GM12873 (cell line): ENCODE results near the gene RELT.

Experiments
- TF ChIP-seq, protein P1 (sequence below): IDR thresholded peaks from 2 replicates; pipeline ENCODE4 v1.5.1; 2012; ENCODE audit warnings: low read depth, mild to moderate bottlenecking, moderate library complexity, low read length, control low read depth; ENCODE audit not compliant: insufficient read depth; ENCODE audit errors: missing control alignments

RELT gene

DNA sequence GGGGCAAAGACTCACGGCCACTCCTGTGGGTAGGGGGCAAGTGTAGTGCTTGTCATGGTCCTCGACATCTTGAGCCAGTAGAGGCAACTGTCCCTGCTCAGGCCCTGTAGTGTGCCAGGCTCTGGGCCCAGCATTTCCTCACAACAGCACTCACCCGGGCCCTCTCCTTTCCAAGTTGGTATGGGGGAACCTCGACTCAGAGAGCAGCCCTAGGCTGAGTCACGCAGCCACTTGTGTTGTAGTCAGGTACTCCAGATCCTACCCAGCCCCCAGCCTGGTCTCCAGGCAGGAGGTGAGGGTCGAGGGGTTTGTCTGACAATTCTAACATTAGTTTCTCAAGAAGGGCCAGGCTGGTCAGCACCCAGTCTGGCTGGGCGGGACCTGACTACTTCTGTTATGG, 4.1 kb downstream of the RELT start:
- TF ChIP-seq, protein P1, sequence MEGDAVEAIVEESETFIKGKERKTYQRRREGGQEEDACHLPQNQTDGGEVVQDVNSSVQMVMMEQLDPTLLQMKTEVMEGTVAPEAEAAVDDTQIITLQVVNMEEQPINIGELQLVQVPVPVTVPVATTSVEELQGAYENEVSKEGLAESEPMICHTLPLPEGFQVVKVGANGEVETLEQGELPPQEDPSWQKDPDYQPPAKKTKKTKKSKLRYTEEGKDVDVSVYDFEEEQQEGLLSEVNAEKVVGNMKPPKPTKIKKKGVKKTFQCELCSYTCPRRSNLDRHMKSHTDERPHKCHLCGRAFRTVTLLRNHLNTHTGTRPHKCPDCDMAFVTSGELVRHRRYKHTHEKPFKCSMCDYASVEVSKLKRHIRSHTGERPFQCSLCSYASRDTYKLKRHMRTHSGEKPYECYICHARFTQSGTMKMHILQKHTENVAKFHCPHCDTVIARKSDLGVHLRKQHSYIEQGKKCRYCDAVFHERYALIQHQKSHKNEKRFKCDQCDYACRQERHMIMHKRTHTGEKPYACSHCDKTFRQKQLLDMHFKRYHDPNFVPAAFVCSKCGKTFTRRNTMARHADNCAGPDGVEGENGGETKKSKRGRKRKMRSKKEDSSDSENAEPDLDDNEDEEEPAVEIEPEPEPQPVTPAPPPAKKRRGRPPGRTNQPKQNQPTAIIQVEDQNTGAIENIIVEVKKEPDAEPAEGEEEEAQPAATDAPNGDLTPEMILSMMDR: no peak

DNA sequence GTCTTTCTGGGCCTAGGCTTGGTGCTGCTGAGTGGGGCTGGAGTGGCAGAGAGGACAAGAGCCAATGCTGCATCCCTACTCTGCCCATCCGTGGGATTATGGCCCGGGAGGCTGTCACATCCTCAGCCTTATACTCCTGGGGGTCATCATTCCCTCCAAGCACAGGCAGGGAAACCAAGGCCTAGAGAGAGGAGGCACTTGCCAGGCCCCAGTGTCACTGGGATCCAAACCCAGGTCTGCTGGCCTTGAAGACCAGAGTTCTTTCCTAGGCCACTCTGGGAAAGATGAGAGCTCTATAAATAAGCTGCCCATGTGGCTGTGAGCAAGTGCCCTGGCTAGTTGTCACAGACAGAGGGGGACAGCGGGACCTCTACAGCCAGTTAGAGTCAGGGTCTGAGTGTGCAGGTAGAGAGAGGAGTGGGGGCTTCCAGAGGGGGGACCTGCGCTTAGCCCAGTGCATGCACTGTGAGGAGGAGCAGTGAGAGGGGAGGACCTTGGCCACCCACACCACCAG, 4.8 kb downstream of the RELT start:
- TF ChIP-seq, protein P1: no peak

DNA sequence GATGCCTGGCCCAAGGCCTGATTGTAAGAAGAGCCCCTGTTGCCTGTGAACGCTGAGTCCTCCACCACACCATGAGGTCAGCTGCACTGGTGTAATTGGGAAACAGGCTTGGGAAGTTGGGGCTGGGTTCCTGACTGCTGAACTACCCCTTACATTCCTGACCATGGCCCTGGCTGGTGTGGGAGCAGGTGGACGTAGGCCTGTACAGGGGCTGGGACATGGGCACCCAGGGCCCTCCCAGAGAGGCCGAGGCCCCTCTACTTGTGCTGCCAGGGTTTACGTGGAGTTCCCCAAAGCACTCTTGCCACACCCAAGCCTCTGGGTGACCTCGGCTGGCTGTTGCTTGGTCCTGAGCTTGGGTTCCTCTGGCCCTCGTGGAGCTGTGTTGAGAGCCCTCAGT, 5.4 kb downstream of the RELT start:
- TF ChIP-seq, protein P1: no peak

DNA sequence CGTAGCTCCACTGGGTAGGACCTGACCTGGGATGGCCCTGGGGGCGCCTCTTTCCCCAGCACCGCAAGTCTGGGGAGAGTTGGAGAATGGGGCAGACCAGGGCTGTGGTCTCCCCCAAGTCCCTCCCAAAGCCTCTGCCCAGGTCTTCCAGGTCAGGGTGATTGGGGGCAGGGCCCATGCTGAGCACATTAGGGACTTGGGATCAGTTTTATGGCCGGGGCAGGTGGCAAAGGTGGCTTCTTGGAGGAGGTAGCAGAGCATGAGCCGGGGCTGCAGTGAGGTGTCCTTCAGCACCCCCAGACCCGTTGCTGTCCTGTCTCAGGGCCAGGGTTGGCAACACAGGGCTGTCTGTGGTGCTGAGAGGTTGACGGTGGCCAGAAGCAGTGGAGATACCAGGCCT, 6.0 kb downstream of the RELT start:
- TF ChIP-seq, protein P1: no peak

DNA sequence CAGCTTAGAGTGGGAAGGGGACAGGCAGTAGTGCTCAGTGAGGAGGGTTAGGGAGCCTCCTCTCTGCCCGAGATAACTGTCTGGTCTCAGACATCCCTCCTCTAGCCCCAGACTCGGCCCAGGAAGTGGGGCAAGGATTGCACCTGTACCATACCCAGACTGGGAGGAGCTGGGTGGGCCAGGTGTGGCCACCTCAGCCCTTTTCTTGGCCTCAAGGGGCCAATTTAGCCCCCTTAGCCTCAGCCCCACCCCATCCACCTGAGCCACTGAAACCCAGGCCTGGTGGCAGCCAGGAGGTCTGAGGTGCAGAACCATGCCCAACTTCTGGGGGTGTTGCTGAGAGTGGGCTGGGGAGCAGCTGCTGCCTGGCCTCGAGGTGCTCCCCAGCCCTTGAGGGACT, 6.5 kb downstream of the RELT start:
- TF ChIP-seq, protein P1: no peak

DNA sequence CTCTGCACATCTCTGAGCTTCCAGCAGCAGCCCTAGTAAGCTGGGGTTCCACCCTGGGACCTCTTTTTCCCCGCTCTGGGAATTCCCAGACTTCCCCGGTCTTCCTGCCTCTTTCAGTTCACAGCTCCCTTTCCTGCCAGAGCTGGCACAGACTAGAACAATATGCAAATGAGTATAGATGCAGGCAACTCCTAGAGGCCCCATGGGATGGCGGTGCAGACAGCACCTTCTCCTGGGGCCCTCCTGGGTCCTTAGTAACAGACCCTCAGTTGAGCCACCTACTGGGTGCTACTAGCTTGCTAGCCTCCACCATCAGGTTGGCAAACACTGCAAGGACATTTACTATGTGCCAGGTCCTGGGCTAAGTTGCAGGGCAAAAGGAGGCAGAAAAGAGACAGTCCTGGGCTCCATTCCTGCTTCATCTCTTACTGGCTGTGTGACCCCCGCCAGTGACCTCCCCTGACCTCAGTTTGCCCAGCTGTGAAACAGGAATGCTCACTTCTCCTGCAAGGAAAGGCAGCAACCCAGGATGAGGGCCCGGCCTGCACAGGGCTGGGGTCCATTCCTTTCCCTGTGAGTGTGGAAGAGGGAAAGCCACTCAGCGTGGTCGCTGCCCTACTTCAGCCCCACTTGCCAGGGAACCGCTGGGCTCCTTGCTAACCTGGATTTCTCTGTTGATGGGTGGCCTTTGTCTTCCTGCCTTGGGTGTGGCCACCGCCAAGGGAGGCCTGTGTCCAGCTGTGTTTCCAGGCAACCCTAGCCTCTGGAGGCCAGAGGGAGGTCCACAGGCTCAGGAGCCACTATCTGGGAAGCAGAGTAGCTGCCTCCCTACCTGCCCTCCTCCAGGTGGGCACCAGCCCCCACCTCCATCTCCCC, 7.3 kb downstream of the RELT start:
- TF ChIP-seq, protein P1: peak; percentile 7

DNA sequence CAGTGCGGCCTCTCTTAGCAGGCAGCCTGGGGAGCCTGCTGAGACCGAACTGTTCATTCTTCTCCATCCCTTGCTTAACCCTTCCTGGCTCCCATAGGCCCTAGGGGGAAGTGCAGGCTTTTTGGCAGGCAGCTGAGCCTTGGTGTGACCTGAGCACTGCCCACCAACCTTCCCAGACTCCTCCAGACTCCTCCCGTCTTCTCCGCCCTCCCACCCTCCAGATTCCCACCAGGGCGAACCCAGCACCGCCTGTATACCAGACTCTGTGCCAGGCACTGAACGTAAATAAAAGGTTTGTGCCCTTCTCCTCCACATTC, 7.9 kb downstream of the RELT start:
- TF ChIP-seq, protein P1: no peak
